OCI-LY7 (cell line): ENCODE results near the gene COBLL1.

Experiments
- EZH2phosphoT487 ChIP-seq: fragments of 200-600 bp; sonication (generic); IDR thresholded peaks from 2 replicates; pipeline ENCODE4 v1.6.1; 2018; ENCODE audit warnings: low read depth, borderline replicate concordance, mild to moderate bottlenecking, mixed run types, antibody characterized with exemption, low read length, moderate library complexity, mixed read lengths
- TF ChIP-seq, protein P1 (sequence below): fragments of 200-600 bp; sonication (generic); conservative IDR thresholded peaks from 2 replicates; pipeline ENCODE4 v1.5.1; 2014; ENCODE audit warnings: mild to moderate bottlenecking, antibody characterized with exemption, low read length, moderate library complexity, mixed read lengths

DNA sequence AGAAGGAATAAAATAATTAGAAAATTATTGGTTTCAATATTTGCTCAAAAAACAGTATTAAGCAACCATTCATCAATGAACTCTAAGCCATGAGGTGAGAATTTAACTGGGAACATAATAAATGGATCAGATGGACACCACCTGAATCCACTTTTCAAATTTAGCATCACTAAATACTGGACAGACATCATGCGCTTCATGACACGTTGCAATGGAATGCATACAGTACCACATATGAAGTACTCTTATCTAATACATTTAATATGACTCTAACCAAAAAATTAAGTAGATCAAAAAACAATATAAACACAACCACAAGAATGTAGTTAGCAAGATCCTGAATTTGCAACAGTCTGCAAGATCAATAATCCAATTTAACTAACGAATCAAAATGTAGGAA is 76.6 kb downstream of the COBLL1 start:
- TF ChIP-seq, protein P1, sequence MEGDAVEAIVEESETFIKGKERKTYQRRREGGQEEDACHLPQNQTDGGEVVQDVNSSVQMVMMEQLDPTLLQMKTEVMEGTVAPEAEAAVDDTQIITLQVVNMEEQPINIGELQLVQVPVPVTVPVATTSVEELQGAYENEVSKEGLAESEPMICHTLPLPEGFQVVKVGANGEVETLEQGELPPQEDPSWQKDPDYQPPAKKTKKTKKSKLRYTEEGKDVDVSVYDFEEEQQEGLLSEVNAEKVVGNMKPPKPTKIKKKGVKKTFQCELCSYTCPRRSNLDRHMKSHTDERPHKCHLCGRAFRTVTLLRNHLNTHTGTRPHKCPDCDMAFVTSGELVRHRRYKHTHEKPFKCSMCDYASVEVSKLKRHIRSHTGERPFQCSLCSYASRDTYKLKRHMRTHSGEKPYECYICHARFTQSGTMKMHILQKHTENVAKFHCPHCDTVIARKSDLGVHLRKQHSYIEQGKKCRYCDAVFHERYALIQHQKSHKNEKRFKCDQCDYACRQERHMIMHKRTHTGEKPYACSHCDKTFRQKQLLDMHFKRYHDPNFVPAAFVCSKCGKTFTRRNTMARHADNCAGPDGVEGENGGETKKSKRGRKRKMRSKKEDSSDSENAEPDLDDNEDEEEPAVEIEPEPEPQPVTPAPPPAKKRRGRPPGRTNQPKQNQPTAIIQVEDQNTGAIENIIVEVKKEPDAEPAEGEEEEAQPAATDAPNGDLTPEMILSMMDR: no peak
- TF ChIP-seq EZH2phosphoT487: no peak
